Small intestine (tissue), 7 donors: ENCODE measurements around the gene CDK5R2. TPM values are rescaled to one million over a fixed set of nuclear protein-coding genes. Genes with fewer than 3 reads are reported as not detected.

Source experiments
- DNase-seq, 2 donors: peaks; one replicate each; pipeline versions ENCODE4 v3.0.0 to v3.0.0-alpha.2; 2013
- FAIRE-seq: peaks from 2 replicates; lab custom pipeline; 2012; peaks lifted over from hg19 to GRCh38; lab: Jason Lieb, UNC
- H3K27ac ChIP-seq, 3 donors: one replicate each; pipeline ENCODE4 v1.5.1; 2013; ENCODE audit warnings: low read length in 2 of 3, mild to moderate bottlenecking in 2 of 3, control low read depth in 1 of 3, inconsistent platforms in 1 of 3, low read depth in 1 of 3, moderate library complexity in 1 of 3
- H3K27me3 ChIP-seq, 3 donors: one replicate each; pipeline ENCODE4 v1.6.1; 2013; ENCODE audit warnings: low read length in 3 of 3, inconsistent platforms in 1 of 3; ENCODE audit not compliant: control insufficient read depth in 3 of 3, insufficient read depth in 3 of 3
- H3K36me3 ChIP-seq, 3 donors: one replicate each; pipeline ENCODE4 v1.6.1; 2013; ENCODE audit warnings: low read length in 3 of 3, inconsistent platforms in 1 of 3, low read depth in 1 of 3, mild to moderate bottlenecking in 1 of 3, moderate library complexity in 1 of 3; ENCODE audit not compliant: control insufficient read depth in 3 of 3, insufficient read depth in 2 of 3
- H3K4me1 ChIP-seq, 3 donors: one replicate each; pipeline ENCODE4 v1.6.1; 2013; ENCODE audit warnings: low read length in 2 of 3, inconsistent platforms in 1 of 3, low read depth in 1 of 3, mild to moderate bottlenecking in 1 of 3, moderate library complexity in 1 of 3; ENCODE audit not compliant: control insufficient read depth in 3 of 3, insufficient read depth in 2 of 3
- H3K4me3 ChIP-seq, 3 donors: one replicate each; pipeline ENCODE4 v1.5.1; 2013; ENCODE audit warnings: low read length in 3 of 3, control low read depth in 1 of 3, inconsistent platforms in 1 of 3, low read depth in 1 of 3, mild to moderate bottlenecking in 1 of 3, moderate library complexity in 1 of 3
- H3K9me3 ChIP-seq, 2 donors: one replicate each; pipeline ENCODE4 v1.6.1; 2013; ENCODE audit warnings: low read depth in 1 of 2, low read length in 1 of 2; ENCODE audit not compliant: control insufficient read depth in 2 of 2, insufficient read depth in 1 of 2
- WGBS, 3 donors: extraction: QIAGEN DNeasy Blood & Tissue Kit; methylation state at CpG; one replicate each; pipeline ENCODE4 v1.1.7; 2013; 5-methylcytosine and 5-hydroxymethylcytosine counted together
- polyA plus RNA-seq, 4 donors: library from polyadenylated mRNA; stranded (reverse) in 3 of 4; unstranded in 1 of 4; fragments of 200-250 nt in 3 of 4; fragments of 120-200 nt in 1 of 4; gene quantifications; one replicate each; pipeline versions ENCODE4 v1.2.1 to v1.2.3, GENCODE V29; 2013
- donor health status: healthy with polysubstance abuse.
- donor health status: control.
- donor health status: control.
- donor health status: Bipolar disorder and iron deficiency.
- donor health status: healthy.

CDK5R2 gene
- polyA plus RNA-seq, 4 donors = 0.22 to 1.5 (median 1.4) TPM; not detected in 1

GRCh38 chr2:218958276-218958675 is 1.2 kb upstream of the CDK5R2 start:
- no peaks in the 10 kb centered on the region for H3K9me3 ChIP-seq
- WGBS, 3 donors = 89 to 97% (median 96%) methylated on average over 1 of the region's 1 CpG
- peaks cover 0 to 4% (median 0%) of the 10 kb centered on the region in 3 donors for H3K4me1 ChIP-seq
- H3K36me3 ChIP-seq = no peaks in the 10 kb centered on the region
- no peak for FAIRE-seq
- DNase-seq = no peak
- no peak overlapping the region for H3K27ac ChIP-seq
- H3K27me3 ChIP-seq = peaks cover 4 to 90% (median 41%) of the 10 kb centered on the region in 3 donors
- H3K4me3 ChIP-seq = no peak overlapping the region

DNA sequence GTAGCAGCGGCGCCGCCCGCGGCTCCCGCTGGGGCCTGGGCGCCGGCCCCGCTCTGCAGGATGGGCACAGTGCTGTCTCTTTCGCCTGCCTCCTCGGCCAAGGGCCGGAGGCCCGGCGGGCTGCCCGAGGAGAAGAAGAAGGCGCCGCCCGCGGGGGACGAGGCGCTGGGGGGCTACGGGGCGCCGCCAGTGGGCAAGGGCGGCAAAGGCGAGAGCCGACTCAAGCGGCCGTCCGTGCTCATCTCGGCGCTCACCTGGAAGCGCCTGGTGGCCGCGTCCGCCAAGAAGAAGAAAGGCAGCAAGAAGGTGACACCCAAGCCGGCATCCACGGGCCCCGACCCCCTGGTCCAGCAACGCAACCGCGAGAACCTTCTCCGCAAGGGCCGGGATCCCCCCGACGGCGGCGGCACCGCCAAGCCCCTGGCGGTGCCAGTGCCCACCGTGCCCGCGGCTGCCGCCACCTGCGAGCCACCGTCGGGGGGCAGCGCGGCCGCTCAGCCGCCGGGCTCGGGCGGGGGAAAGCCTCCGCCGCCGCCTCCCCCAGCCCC is 369 bp downstream of the CDK5R2 start:
- Histone ChIP-seq H3K9me3 (no peaks in the 10 kb centered on the region), H3K4me1 (peaks cover 0 to 4% (median 0%) of the 10 kb centered on the region in 3 donors), H3K36me3 (no peaks in the 10 kb centered on the region), H3K27ac (no peak overlapping the region), H3K4me3 (peak overlapping the region in 1 of 3 donors; percentile 42), H3K27me3 (peaks cover 9 to 93% (median 48%) of the 10 kb centered on the region in 3 donors)
- FAIRE-seq (no peak), DNase-seq (no peak)
- WGBS, 3 donors = 1 to 3% (median 2%) methylated on average over 41 to 67 of the region's 67 CpGs

DNA sequence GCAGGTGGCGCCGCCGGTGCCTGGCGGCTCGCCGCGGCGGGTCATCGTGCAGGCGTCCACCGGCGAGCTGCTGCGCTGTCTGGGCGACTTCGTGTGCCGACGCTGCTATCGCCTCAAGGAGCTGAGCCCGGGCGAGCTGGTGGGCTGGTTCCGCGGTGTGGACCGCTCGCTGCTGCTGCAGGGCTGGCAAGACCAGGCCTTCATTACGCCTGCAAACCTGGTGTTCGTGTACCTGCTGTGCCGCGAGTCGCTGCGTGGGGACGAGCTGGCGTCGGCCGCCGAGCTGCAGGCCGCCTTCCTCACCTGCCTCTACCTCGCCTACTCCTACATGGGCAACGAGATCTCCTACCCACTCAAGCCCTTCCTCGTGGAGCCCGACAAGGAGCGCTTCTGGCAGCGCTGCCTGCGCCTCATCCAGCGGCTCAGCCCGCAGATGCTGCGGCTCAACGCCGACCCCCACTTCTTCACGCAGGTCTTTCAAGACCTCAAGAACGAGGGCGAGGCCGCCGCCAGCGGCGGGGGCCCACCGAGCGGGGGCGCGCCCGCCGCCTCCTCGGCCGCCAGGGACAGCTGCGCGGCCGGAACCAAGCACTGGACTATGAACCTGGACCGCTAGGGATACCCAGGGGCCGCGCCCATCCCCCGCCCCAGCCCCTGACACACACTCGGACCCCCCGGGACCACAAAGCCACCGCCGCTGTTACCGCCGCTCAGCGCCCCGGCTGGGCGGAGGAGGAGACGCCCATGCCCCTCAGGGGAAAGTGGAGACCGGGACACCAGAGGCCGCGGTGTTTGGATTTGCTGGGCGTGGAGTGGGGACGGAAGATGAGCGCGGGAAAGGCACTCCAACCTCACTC is 1.1 kb downstream of the CDK5R2 start:
- Histone ChIP-seq H3K4me1 (peaks cover 0 to 4% (median 0%) of the 10 kb centered on the region in 3 donors), H3K9me3 (no peaks in the 10 kb centered on the region), H3K36me3 (no peaks in the 10 kb centered on the region), H3K27me3 (peaks cover 9 to 92% (median 48%) of the 10 kb centered on the region in 3 donors), H3K27ac (no peak overlapping the region), H3K4me3 (peak overlapping the region in 2 of 3 donors; percentile 24 to 42)
- FAIRE-seq (no peak), DNase-seq (no peak)
- 2 to 3% (median 3%) methylated on average over 59 to 87 of the region's 87 CpGs for WGBS, 3 donors

- Histone ChIP-seq H3K36me3 (no peaks in the 10 kb centered on the region), H3K4me3 (peak overlapping the region in 1 of 3 donors; percentile 24), H3K27me3 (peaks cover 9 to 89% (median 48%) of the 10 kb centered on the region in 3 donors), H3K4me1 (peaks cover 0 to 4% (median 0%) of the 10 kb centered on the region in 3 donors), H3K9me3 (no peaks in the 10 kb centered on the region), H3K27ac (no peak overlapping the region)
- FAIRE-seq (no peak), DNase-seq (no peak)
- WGBS, 3 donors = 7 to 9% (median 8%) methylated on average over 4 of the region's 4 CpGs
Observed at GRCh38 chr2:218961229-218961628, 1.8 kb downstream of the CDK5R2 start.

DNA sequence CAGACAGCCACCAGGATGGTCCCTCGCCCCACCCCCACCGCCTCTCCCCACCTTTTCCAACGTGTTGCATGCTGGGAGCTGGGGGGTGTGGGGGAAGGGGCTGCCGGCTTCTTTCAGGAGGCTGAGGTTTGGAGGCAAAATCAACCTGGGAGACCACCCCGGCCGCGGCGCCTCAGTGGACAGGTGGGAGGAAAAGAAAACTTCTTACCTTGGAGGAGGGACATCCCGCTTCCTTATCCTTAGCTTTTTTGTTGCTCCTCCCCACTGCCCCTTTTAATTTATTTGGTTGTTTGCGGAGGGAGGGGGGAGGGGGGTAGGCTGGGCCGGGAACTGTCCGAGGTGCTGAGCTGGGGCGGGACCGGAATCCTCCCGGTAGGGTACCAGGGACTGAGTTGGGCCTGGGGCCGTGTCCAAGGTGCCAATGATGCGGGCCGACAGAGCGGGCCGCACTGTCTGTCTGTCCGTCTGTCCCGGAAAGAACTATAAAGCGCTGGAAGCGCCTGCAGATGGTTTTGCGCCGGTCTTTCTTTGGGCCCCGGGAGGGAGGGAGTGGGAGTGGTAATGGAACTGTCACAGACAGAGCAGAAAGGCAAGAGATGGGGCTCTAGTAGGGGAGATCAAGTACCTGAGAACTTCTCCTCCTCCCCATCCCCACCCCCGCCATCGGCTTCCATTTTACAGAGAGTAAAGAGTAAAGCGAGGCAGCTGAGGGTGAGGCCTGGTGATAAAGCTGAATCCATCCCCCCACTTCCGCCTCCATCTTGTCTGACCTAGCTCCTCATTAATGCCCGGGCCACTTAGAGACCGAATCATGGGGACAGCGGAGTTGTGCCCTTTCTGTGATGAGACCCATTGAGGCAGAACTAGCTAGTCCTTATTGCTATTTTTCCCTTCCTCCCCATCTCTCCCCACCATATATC is 2.4 kb downstream of the CDK5R2 start:
- Histone ChIP-seq H3K36me3 (no peaks in the 10 kb centered on the region), H3K4me1 (peaks cover 0 to 4% (median 0%) of the 10 kb centered on the region in 3 donors), H3K4me3 (peak overlapping the region in 1 of 3 donors; percentile 24), H3K27ac (no peak overlapping the region), H3K9me3 (no peaks in the 10 kb centered on the region), H3K27me3 (peaks cover 9 to 83% (median 48%) of the 10 kb centered on the region in 3 donors)
- WGBS, 3 donors = 15 to 21% (median 18%) methylated on average over 32 to 34 of the region's 34 CpGs
- DNase-seq = no peak
- FAIRE-seq = no peak

DNA sequence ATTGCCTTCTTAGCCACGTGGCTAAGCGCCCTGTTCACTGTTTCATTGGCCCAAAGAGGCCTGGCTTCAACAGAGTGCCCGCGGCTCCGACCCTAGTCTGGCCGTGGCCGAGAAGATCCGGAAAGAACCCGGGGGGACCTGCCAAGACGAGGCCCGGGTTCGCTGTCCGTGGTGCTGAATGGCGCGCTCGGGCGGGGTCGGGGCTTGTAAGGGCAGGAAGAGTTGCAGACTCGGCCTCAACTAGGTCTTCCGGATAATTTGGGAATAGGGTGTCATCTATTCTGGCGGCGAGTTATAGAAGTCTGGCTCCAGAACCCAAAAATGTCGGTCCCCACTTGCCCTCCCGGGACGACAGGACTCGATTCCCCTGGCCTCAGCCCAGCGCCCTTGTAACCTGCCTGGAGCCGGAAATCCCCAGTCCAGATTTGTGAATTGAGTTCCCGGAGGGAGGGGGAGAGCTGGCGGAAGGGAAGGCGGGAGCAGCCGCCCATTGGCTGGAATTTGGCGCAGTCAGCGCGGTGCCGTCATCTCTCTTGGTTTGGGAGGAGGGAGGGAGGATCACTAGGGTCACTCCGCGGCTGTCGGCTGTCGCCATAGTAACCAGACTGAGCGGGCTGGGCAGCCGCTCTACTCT is 3.5 kb downstream of the CDK5R2 start:
- H3K4me3 ChIP-seq = no peak overlapping the region
- no peaks in the 10 kb centered on the region for H3K36me3 ChIP-seq
- peak in 1 of 2 donors; percentile 82 for DNase-seq
- peaks cover 0 to 4% (median 0%) of the 10 kb centered on the region in 3 donors for H3K4me1 ChIP-seq
- H3K9me3 ChIP-seq = no peaks in the 10 kb centered on the region
- 2 to 4% (median 2%) methylated on average over 42 of the region's 42 CpGs for WGBS, 3 donors
- FAIRE-seq = no peak
- peak overlapping the region in 1 of 3 donors; percentile 6 for H3K27ac ChIP-seq
- peaks cover 9 to 73% (median 48%) of the 10 kb centered on the region in 3 donors for H3K27me3 ChIP-seq

DNA sequence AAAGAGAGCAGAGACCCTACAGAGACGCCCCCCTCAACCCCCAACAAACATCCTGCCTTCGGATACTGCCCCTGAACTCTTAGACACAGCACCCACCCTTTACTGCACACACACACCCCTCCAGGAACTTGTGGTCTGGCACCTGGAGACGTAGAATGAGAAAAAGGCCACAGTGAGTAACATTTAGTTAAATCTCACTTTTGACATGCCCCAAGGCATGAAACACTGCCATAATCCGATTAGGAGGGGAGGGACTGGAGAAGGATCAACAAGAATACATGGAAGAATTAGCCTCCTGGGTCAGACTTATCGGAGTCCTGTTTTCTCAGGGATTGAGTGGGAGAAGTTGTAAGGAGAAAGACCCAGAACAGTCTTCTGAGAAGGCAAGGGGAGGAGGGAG is 4.1 kb downstream of the CDK5R2 start:
- no peak for FAIRE-seq
- DNase-seq = no peak
- H3K27ac ChIP-seq = peak overlapping the region in 1 of 3 donors; percentile 59
- peaks cover 0 to 4% (median 0%) of the 10 kb centered on the region in 3 donors for H3K4me1 ChIP-seq
- 10 to 14% (median 12%) methylated on average over 5 of the region's 5 CpGs for WGBS, 3 donors
- H3K36me3 ChIP-seq = no peaks in the 10 kb centered on the region
- H3K4me3 ChIP-seq = no peak overlapping the region
- peaks cover 9 to 66% (median 44%) of the 10 kb centered on the region in 3 donors for H3K27me3 ChIP-seq
- H3K9me3 ChIP-seq = no peaks in the 10 kb centered on the region
